ENCODE data around the gene DDX47.
"Not testable (repeated sequence)": the region's sequence is repeated elsewhere in the genome, so short reads cannot be mapped to it uniquely, and the experiment has no call there.

GRCh38 chr12:12801656-12802055, 11.5 kb upstream of the DDX47 start:
- TF ChIP-seq CTCF (IDR thresholded peaks at IDR 0.05); TEAD4 (IDR thresholded peaks at IDR 0.05; ENCODE audit: borderline replicate concordance, insufficient read depth); YY1 (IDR thresholded peaks at IDR 0.05; ENCODE audit: low read depth); RAD21 (IDR thresholded peaks at IDR 0.05; ENCODE audit: low read length); POLR2AphosphoS5 (IDR thresholded peaks at IDR 0.05; ENCODE audit: low read depth, low read length); GATA2 (CRISPR knock-in tag; IDR thresholded peaks at IDR 0.05); EP300 (IDR thresholded peaks at IDR 0.05; ENCODE audit: borderline replicate concordance in 1 of 2, low read depth in 1 of 2, low read length in 1 of 2); RCOR1 (IDR thresholded peaks at IDR 0.05; ENCODE audit: low read length): not testable (repeated sequence)
- TF ChIP-seq, protein P1, sequence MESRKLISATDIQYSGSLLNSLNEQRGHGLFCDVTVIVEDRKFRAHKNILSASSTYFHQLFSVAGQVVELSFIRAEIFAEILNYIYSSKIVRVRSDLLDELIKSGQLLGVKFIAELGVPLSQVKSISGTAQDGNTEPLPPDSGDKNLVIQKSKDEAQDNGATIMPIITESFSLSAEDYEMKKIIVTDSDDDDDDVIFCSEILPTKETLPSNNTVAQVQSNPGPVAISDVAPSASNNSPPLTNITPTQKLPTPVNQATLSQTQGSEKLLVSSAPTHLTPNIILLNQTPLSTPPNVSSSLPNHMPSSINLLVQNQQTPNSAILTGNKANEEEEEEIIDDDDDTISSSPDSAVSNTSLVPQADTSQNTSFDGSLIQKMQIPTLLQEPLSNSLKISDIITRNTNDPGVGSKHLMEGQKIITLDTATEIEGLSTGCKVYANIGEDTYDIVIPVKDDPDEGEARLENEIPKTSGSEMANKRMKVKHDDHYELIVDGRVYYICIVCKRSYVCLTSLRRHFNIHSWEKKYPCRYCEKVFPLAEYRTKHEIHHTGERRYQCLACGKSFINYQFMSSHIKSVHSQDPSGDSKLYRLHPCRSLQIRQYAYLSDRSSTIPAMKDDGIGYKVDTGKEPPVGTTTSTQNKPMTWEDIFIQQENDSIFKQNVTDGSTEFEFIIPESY (IDR thresholded peaks at IDR 0.05; ENCODE audit: borderline replicate concordance, low read depth), result not testable (repeated sequence)
